ENCODE measurements around the gene KCNT2. TPM values are rescaled to one million over a fixed set of nuclear protein-coding genes. Genes with fewer than 3 reads are reported as not detected.

Gene KCNT2
- total and polyA plus RNA-seq, 10 of the 15 experiments (the other 5 are each of a cell fraction or from before 2014, with no cell fraction given) = not detected

GRCh38 chr1:196517193-196517592, 91.0 kb downstream of the KCNT2 start:
- Histone ChIP-seq H3K36me3 (ENCODE audit: control insufficient read depth in 2 of 2, insufficient read depth in 2 of 2, low read length in 1 of 2) (no peaks in the 10 kb centered on the region), H3K27ac (ENCODE audit: control insufficient read depth, insufficient read depth) (no peak overlapping the region), H4K20me1 (ENCODE audit: control insufficient read depth, insufficient read depth) (no peaks in the 10 kb centered on the region), H3K4me2 (ENCODE audit: control insufficient read depth, insufficient read depth) (no peak overlapping the region), H2AFZ (ENCODE audit: control insufficient read depth, low read depth, low read length) (no peak overlapping the region), H3K4me1 (ENCODE audit: control insufficient read depth, insufficient read depth, low read length) (no peaks in the 10 kb centered on the region), H3K27me3 (replicated peaks in 1 of 2; ENCODE audit: control insufficient read depth in 2 of 2, insufficient read depth in 2 of 2, low read length in 1 of 2) (no peaks in the 10 kb centered on the region), H3K4me3 (no peak overlapping the region), H3K9ac (ENCODE audit: control insufficient read depth, insufficient read depth, low read length) (no peak overlapping the region), H3K9me3 (replicated peaks; ENCODE audit: control insufficient read depth, insufficient read depth, low read length) (no peaks in the 10 kb centered on the region), H3K79me2 (ENCODE audit: control insufficient read depth, insufficient read depth, low read length) (no peaks in the 10 kb centered on the region)
- no TSS peak for BruUV-seq (replicated peaks)
- ChIA-PET CTCF (no interaction called here), RAD21 (ENCODE audit: unreplicated experiment) (no interaction called here), SMC1A (ENCODE audit: uncharacterized antibody, unreplicated experiment) (no interaction called here), POLR2A (no interaction called here)
- intact Hi-C loops (cut with micrococcal nuclease; ENCODE audit: unreplicated experiment) = no loop called here
- DNase-seq (ENCODE audit: low read depth, low spot score) (no peak), FAIRE-seq (no peak), ATAC-seq (no peak)
- TF ChIP-seq GATAD2B (conservative IDR thresholded peaks at IDR 0.05; ENCODE audit: low read depth) (no peak), STAT1 (conservative IDR thresholded peaks at IDR 0.05) (no peak), KLF5 (IDR thresholded peaks at IDR 0.05; ENCODE audit: partially characterized antibody) (no peak), ZNF622 (IDR thresholded peaks at IDR 0.05) (no peak), NFXL1 (IDR thresholded peaks at IDR 0.05; ENCODE audit: borderline replicate concordance) (no peak), TARDBP (IDR thresholded peaks at IDR 0.05; ENCODE audit: borderline replicate concordance) (no peak), POLR2A (IDR thresholded peaks at IDR 0.05; ENCODE audit: low read depth, low read length) (no peak), FOXK2 (IDR thresholded peaks at IDR 0.05) (no peak), PAX5 (IDR thresholded peaks at IDR 0.05; ENCODE audit: borderline replicate concordance, low read depth, low read length) (no peak), SREBF1 (IDR thresholded peaks at IDR 0.05; ENCODE audit: low read length) (no peak), CEBPB (IDR thresholded peaks at IDR 0.05; ENCODE audit: borderline replicate concordance in 1 of 2, low read depth in 2 of 2, low read length in 2 of 2) (no peak)
- in situ Hi-C loops (cut with MboI) = no loop called here

GRCh38 chr1:196516373-196516772, 91.9 kb downstream of the KCNT2 start:
- H3K9me3 ChIP-seq (replicated peaks; ENCODE audit: control insufficient read depth, insufficient read depth, low read length) = no peaks in the 10 kb centered on the region
- ATAC-seq (no peak), FAIRE-seq (no peak), DNase-seq (ENCODE audit: low read depth, low spot score) (no peak)
- H3K79me2 ChIP-seq (ENCODE audit: control insufficient read depth, insufficient read depth, low read length) = no peaks in the 10 kb centered on the region
- H3K27ac ChIP-seq (ENCODE audit: control insufficient read depth, insufficient read depth) = no peak overlapping the region
- H3K36me3 ChIP-seq (ENCODE audit: control insufficient read depth in 2 of 2, insufficient read depth in 2 of 2, low read length in 1 of 2) = no peaks in the 10 kb centered on the region
- H3K4me1 ChIP-seq (ENCODE audit: control insufficient read depth, insufficient read depth, low read length) = no peaks in the 10 kb centered on the region
- no peak overlapping the region for H3K9ac ChIP-seq (ENCODE audit: control insufficient read depth, insufficient read depth, low read length)
- no peak for TF ChIP-seq ZNF274 (IDR thresholded peaks at IDR 0.05; ENCODE audit: insufficient read depth, insufficient read length)
- TF ChIP-seq CREM (IDR thresholded peaks at IDR 0.05; ENCODE audit: low read depth) = no peak
- TF ChIP-seq NFIC (IDR thresholded peaks at IDR 0.05; ENCODE audit: low read depth, low read length) = no peak
- no peak for TF ChIP-seq RUNX3 (IDR thresholded peaks at IDR 0.05; ENCODE audit: low read length)
- no peak for TF ChIP-seq BHLHE40 (IDR thresholded peaks at IDR 0.05; ENCODE audit: borderline replicate concordance in 1 of 2, low read depth in 2 of 2, low read length in 1 of 2)
- no peak for TF ChIP-seq HCFC1 (IDR thresholded peaks at IDR 0.05; ENCODE audit: low read length)
- no peak for TF ChIP-seq ZNF24 (IDR thresholded peaks at IDR 0.05)
- H4K20me1 ChIP-seq (ENCODE audit: control insufficient read depth, insufficient read depth) = no peaks in the 10 kb centered on the region
- POLR2A ChIA-PET = no interaction called here
- H3K27me3 ChIP-seq (replicated peaks in 1 of 2; ENCODE audit: control insufficient read depth in 2 of 2, insufficient read depth in 2 of 2, low read length in 1 of 2) = no peaks in the 10 kb centered on the region
- intact Hi-C loops (cut with micrococcal nuclease; ENCODE audit: unreplicated experiment) (no loop called here), in situ Hi-C loops (cut with MboI) (no loop called here)
- H3K4me2 ChIP-seq (ENCODE audit: control insufficient read depth, insufficient read depth) = no peak overlapping the region
- no peak overlapping the region for H2AFZ ChIP-seq (ENCODE audit: control insufficient read depth, low read depth, low read length)
- CTCF ChIA-PET = no interaction called here
- SMC1A ChIA-PET (ENCODE audit: uncharacterized antibody, unreplicated experiment) = no interaction called here
- BruUV-seq (replicated peaks) = no TSS peak
- WGBS (ENCODE audit: insufficient coverage, insufficient replicate concordance, low lambda C conversion rate, missing lambda C conversion rate) = 0% methylated on average over 3 of the region's 3 CpGs
- RAD21 ChIA-PET (ENCODE audit: unreplicated experiment) = no interaction called here
- H3K4me3 ChIP-seq = no peak overlapping the region

Data from GM12878 (cell line).